Endometrium (tissue), 2 donors: ENCODE results near the gene MICAL2.

Source experiments
- FAIRE-seq: peaks from 2 replicates; lab custom pipeline; 2012; peaks lifted over from hg19 to GRCh38; lab: Jason Lieb, UNC
- donor health status: control.
- donor health status: control.

Gene MICAL2

GRCh38 chr11:12171921-12172320 lies 61.5 kb downstream of the MICAL2 start:
- FAIRE-seq = no peak

GRCh38 chr11:12172493-12173013 lies 62.2 kb downstream of the MICAL2 start:
- no peak for FAIRE-seq

DNA sequence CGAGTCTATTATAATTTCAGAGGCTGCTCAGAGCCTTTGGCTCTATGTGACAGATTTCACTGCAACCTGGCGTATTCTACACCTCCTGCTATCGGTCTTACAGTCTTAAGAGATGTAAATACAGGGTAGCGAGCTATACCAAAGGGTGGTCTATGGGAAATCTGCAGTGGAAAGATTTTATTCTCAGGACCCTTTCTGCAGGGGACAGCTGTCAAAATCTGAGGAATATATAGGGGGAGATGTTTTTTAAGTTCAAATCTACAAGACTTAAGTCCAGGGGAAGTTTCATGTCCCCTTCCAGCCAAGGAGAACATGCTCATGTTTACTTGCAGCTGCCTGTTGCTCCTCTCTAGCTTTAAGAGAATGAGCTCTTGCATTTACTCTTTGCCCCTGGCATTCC lies 62.7 kb downstream of the MICAL2 start:
- no peak for FAIRE-seq

- no peak for FAIRE-seq
Measured at GRCh38 chr11:12174128-12174476, 63.7 kb downstream of the MICAL2 start.

DNA sequence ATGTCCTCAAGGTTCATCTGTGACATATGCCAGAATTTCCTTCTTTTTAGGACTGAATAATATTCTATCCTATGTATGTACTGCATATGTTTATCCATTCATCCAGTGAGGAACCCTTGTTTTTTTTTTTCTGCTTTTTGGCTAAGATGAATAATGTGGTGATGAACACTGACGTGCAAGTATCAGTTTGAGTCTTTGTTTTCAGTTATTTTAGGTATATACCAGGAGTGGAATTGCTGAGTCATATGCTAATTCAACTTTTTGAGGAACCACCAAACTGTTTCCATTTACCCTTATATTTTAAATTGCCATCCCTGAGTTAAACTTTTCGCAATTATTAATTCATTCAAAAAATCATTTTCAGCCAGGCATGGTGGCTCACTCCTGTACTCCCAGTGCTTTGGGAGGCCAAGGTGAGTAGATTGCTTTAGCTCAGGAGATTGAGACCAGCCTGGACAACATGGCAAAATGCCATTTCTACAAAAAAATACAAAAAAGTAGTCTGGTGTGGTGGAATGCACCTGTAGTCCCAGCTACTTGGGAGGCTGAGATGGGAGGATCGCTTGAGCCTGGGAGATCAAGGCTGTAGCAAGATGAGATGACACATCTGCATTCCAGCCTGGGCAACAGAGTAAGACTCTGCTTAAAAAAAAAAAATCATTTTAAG lies 64.2 kb downstream of the MICAL2 start:
- no peak for FAIRE-seq

- no peak for FAIRE-seq
Measured at GRCh38 chr11:12175694-12176241, 65.4 kb downstream of the MICAL2 start.

- no peak for FAIRE-seq
Measured at GRCh38 chr11:12176410-12176809, 66.0 kb downstream of the MICAL2 start.

- no peak for FAIRE-seq
Measured at GRCh38 chr11:12177739-12178338, 67.4 kb downstream of the MICAL2 start.

- no peak for FAIRE-seq
Measured at GRCh38 chr11:12179019-12179418, 68.6 kb downstream of the MICAL2 start.

- no peak for FAIRE-seq
Measured at GRCh38 chr11:12179531-12179930, 69.1 kb downstream of the MICAL2 start.

- FAIRE-seq = no peak
Measured at GRCh38 chr11:12180257-12181205, 70.1 kb downstream of the MICAL2 start.

DNA sequence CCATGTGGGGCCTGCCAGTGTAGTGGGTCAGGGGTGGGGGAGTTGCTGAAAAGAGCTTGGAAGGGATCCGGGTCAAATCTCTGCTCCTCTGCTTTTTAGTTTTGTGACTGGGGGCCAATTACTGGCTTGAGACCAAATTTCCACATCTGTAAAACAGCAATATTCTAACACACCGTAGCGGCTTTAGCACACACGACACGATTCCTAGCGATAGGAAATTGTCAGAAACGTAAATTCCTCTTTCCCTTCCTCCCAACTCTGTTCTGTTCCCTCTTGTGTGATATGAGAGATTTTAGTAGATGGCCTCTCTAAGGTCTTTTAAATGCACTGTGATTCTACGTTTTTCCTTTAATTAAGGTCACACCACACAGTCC lies 71.9 kb downstream of the MICAL2 start:
- no peak for FAIRE-seq

- FAIRE-seq = no peak
Measured at GRCh38 chr11:12182676-12183541, 72.5 kb downstream of the MICAL2 start.

GRCh38 chr11:12183827-12184620 lies 73.6 kb downstream of the MICAL2 start:
- FAIRE-seq = no peak

DNA sequence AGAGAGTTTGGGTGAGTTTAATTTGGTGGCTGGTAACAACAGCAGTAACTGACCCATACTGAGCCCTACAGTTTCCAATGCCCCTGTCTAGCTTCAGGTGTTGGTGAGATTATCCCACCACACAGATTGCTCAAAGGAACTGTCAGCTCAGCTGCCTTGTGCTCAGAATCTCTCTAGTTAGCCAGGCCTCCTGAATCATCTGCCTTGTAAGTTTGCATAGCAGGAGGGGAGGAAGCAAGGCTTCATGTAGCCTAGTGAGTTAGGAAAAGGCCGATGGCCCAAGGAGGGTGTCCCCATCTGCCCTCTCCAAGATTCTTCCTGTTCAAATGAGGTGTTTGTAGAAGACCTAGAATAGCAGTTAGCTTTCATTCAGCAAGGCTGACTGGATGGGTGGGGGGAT lies 74.3 kb downstream of the MICAL2 start:
- no peak for FAIRE-seq

- FAIRE-seq = no peak
Measured at GRCh38 chr11:12185106-12185690, 74.8 kb downstream of the MICAL2 start.

DNA sequence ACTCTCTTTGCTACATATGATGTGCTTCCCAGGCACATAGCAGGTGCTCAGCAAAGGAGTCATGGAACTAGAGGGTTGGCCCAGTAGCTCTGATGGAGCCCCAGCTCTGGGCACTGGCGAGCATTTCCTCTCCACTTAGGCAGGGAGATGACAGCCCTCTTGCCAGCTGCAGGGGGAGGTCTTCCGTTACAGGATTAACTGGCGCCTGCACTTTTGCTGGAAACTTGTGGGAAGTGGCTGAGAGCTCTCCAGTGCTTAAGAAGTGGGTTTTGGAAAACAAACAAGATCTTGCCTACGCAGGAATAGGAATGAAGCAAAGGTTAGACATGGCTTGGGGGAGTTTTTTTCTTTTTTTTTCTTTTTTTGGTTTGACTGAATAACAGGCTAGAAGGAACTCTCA lies 75.5 kb downstream of the MICAL2 start:
- FAIRE-seq = no peak

- no peak for FAIRE-seq
Measured at GRCh38 chr11:12186701-12187100, 76.3 kb downstream of the MICAL2 start.

DNA sequence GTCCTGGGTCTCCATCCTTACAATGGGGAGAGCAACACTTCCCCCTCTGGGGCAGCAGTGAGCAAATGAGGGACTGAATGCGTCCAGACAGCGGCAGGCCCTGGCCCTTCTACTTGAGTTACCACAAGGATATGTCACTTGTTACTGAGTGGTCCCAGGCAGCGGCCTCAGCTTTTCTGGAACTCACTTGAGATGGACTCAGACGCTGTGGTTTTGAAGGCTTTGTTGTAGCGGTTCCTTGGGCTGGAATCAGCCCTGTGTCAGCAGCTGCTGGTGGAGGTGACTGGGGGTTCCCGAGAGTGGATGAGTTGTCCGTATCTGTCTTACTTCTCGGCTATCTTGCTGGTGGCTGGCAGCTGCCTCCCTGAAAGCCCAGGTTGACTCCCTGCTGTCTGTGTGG lies 77.0 kb downstream of the MICAL2 start:
- no peak for FAIRE-seq

DNA sequence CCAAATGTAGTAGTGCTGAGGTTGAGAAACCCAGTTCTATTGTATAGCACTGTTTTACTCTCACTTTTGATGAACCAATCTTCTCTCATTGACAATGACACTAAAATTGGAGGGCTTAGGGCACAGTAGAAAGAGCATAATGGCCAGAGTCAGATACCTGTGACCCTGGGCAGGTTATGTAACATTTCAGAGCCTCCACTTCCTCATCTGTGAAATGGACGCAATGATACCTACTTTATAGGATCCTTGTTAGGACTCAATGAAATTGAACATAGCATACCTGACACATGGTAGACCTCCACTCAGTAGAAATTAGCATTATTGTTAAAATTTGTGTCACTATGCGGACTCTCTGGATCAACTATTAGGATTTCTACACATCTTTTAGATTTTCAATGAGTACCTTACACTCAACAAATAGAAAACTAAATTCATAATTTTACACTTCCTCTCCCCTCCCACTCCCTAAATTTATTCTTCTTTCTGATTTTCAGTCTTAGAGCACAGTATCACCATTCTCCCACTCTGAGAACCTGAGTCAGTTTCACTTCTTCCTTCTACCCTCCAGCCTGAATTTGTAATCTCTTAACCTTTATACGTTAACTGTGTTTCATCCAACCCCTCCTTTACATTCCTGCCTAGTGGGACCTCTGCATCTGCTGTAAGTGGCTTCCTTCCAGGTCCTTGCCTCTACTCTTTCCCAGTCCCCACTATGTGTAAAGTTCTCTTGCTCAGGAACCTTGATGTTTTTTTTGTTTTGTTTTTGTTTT lies 78.3 kb downstream of the MICAL2 start:
- FAIRE-seq = no peak
